Measurements from ENCODE around the gene MACROD2.

The MACROD2 gene

GRCh38 chr20:16098890-16099639 lies 2103.7 kb downstream of the MACROD2 start:
- Histone ChIP-seq H3K9ac (ENCODE audit: insufficient read length, low read depth) (no peak overlapping the region), H3K27me3 (ENCODE audit: insufficient read depth, insufficient read length) (no peaks in the 10 kb centered on the region), H3K36me3 (ENCODE audit: insufficient read depth, insufficient read length, low read length) (no peaks in the 10 kb centered on the region), H3K4me1 (ENCODE audit: insufficient read depth, insufficient read length) (no peaks in the 10 kb centered on the region), H3K9me3 (ENCODE audit: insufficient read depth, low read length) (no peaks in the 10 kb centered on the region), H3K4me3 (ENCODE audit: insufficient read length, low read depth) (no peak overlapping the region)
- TF ChIP-seq SUZ12 (IDR thresholded peaks at IDR 0.05; ENCODE audit: extremely low read depth, insufficient read depth, insufficient read length), result no peak
- no peak for TF ChIP-seq YY1 (IDR thresholded peaks at IDR 0.05; ENCODE audit: insufficient read depth, insufficient read length)
- no peak for TF ChIP-seq ZNF274 (IDR thresholded peaks at IDR 0.05; ENCODE audit: low read depth, low read length)
- no peak for DNase-seq (ENCODE audit: low read depth, low spot score)

DNA sequence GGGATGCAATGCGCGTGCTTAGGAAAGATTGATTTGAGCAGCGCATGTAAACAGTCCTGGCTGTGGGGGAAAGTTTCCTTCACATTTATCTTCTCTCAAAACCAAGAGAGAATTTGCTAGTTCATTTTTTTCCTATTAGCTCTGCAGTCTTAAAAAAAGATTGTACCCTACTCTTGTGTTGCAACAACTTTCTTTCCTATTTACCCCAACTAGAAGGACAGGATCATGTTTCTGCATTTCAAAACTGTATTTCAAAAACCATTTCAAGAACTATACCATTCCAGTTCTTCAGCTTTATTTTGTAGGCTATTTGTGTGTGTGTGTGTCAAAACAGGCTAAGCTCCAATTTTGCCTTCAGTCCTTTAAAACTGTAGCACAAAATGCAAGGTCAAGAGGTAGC lies 2104.8 kb downstream of the MACROD2 start:
- H3K4me3 ChIP-seq (ENCODE audit: insufficient read length, low read depth), result no peak overlapping the region
- H3K4me1 ChIP-seq (ENCODE audit: insufficient read depth, insufficient read length), result no peaks in the 10 kb centered on the region
- no peaks in the 10 kb centered on the region for H3K9me3 ChIP-seq (ENCODE audit: insufficient read depth, low read length)
- no peak for DNase-seq (ENCODE audit: low read depth, low spot score)
- no peak overlapping the region for H3K9ac ChIP-seq (ENCODE audit: insufficient read length, low read depth)
- no peaks in the 10 kb centered on the region for H3K36me3 ChIP-seq (ENCODE audit: insufficient read depth, insufficient read length, low read length)
- H3K27me3 ChIP-seq (ENCODE audit: insufficient read depth, insufficient read length), result no peaks in the 10 kb centered on the region
- TF ChIP-seq SUZ12 (IDR thresholded peaks at IDR 0.05; ENCODE audit: extremely low read depth, insufficient read depth, insufficient read length), result no peak
- no peak for TF ChIP-seq YY1 (IDR thresholded peaks at IDR 0.05; ENCODE audit: insufficient read depth, insufficient read length)
- no peak for TF ChIP-seq ZNF274 (IDR thresholded peaks at IDR 0.05; ENCODE audit: low read depth, low read length)

DNA sequence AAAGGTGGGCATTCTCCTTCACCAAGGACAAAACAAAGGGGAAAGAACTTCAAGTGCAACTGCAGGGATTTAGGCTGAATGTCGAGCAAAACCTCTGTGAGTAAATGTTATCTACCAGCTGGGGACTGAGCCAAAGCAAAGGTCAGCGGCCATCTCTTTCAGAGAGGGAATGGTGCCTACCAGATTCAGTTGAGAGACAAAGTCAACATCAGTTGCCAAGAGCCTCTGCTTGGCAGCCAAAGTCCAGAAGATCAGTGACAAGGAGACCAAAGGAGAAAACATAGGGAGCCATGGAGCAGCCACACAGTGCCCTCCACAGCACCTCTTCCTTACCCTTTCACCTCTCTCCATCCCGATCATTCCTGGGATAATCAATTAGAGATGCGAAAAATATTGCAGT lies 2105.5 kb downstream of the MACROD2 start:
- Histone ChIP-seq H3K9me3 (ENCODE audit: insufficient read depth, low read length) (no peaks in the 10 kb centered on the region), H3K27me3 (ENCODE audit: insufficient read depth, insufficient read length) (no peaks in the 10 kb centered on the region), H3K36me3 (ENCODE audit: insufficient read depth, insufficient read length, low read length) (no peaks in the 10 kb centered on the region), H3K9ac (ENCODE audit: insufficient read length, low read depth) (no peak overlapping the region), H3K4me3 (ENCODE audit: insufficient read length, low read depth) (no peak overlapping the region), H3K4me1 (ENCODE audit: insufficient read depth, insufficient read length) (no peaks in the 10 kb centered on the region)
- TF ChIP-seq ZNF274 (IDR thresholded peaks at IDR 0.05; ENCODE audit: low read depth, low read length) (no peak), SUZ12 (IDR thresholded peaks at IDR 0.05; ENCODE audit: extremely low read depth, insufficient read depth, insufficient read length) (no peak), YY1 (IDR thresholded peaks at IDR 0.05; ENCODE audit: insufficient read depth, insufficient read length) (no peak)
- no peak for DNase-seq (ENCODE audit: low read depth, low spot score)
